PC-3 (cell line): Measurements from ENCODE around the gene PEX19. TPM values are rescaled to one million over a fixed set of nuclear protein-coding genes. Genes with fewer than 3 reads are reported as not detected.

Source experiments
- ATAC-seq: fragments of 200-7000 bp; cut with Tn5 transposase; 2 replicates; pipeline ENCODE4 v1.9.1; 2020; ENCODE audit warnings: mild to moderate bottlenecking, moderate library complexity
- BruUV-seq: library from RNA; stranded (reverse); fragments of 400-500 nt; replicated peaks from 2 replicates; lab custom pipeline; 2021; lab: Mats Ljungman, UMichigan
- CTCF ChIA-PET: fragments of 300-600 bp; sonication (Branson Sonifier 250); formaldehyde crosslinking; loops from one replicate; lab custom pipeline; 2022; ENCODE audit warnings: antibody characterized with exemption; lab: Charles Lee
- POLR2A ChIA-PET: fragments of 300-600 bp; sonication (Branson Sonifier 250); formaldehyde crosslinking; loops from one replicate; lab custom pipeline; 2022; ENCODE audit warnings: antibody characterized with exemption; ENCODE audit not compliant: unreplicated experiment; lab: Charles Lee
- DNase-seq: peaks from one replicate; pipeline ENCODE4 v3.0.0-alpha.2; 2015
- H2AFZ ChIP-seq: fragments of 300-600 bp; sonication (generic); 2 replicates; pipeline ENCODE4 v1.6.0; 2016; ENCODE audit warnings: antibody characterized with exemption, low read length
- H3F3A ChIP-seq: fragments of 300-600 bp; sonication (generic); one replicate; pipeline ENCODE4 v1.6.0; 2017; ENCODE audit warnings: antibody characterized with exemption, low read length, control low read depth, mild to moderate bottlenecking; ENCODE audit not compliant: unreplicated experiment
- H3K27ac ChIP-seq: fragments of 300-600 bp; sonication (generic); 2 replicates; pipeline ENCODE4 v1.5.1; 2016; ENCODE audit warnings: mild to moderate bottlenecking, low read length
- H3K27me3 ChIP-seq: fragments of 300-600 bp; sonication (generic); 2 replicates; pipeline ENCODE4 v1.6.1; 2016; ENCODE audit warnings: low read length, mixed read lengths
- H3K36me3 ChIP-seq: fragments of 300-600 bp; sonication (generic); 2 replicates; pipeline ENCODE4 v1.6.1; 2016; ENCODE audit warnings: low read depth, mixed run types, low read length, mixed read lengths
- H3K4me1 ChIP-seq: fragments of 300-600 bp; sonication (generic); 2 replicates; pipeline ENCODE4 v1.5.1; 2016; ENCODE audit warnings: low read length; ENCODE audit not compliant: insufficient read depth
- H3K4me2 ChIP-seq: fragments of 300-600 bp; sonication (generic); 2 replicates; pipeline ENCODE4 v1.6.0; 2016; ENCODE audit warnings: low read length
- H3K4me3 ChIP-seq: fragments of 300-600 bp; sonication (generic); 2 replicates; pipeline ENCODE4 v1.5.1; 2016; ENCODE audit warnings: mild to moderate bottlenecking, low read length, mixed read lengths
- H3K79me2 ChIP-seq: fragments of 300-600 bp; sonication (generic); 2 replicates; pipeline ENCODE4 v1.6.1; 2017; ENCODE audit warnings: low read length, mixed read lengths
- H3K9ac ChIP-seq: fragments of 300-600 bp; sonication (generic); 2 replicates; pipeline ENCODE4 v1.6.0; 2016; ENCODE audit warnings: mild to moderate bottlenecking, low read length
- H3K9me2 ChIP-seq: fragments of 300-600 bp; sonication (generic); replicated peaks from 2 replicates; pipeline ENCODE4 v1.6.1; 2016; ENCODE audit warnings: mixed run types, low read length, mixed read lengths
- H3K9me3 ChIP-seq: fragments of 300-600 bp; sonication (generic); 2 replicates; pipeline ENCODE4 v1.6.1; 2016; ENCODE audit warnings: low read length, mixed read lengths
- H4K20me1 ChIP-seq: fragments of 300-600 bp; sonication (generic); 2 replicates; pipeline ENCODE4 v1.6.1; 2016; ENCODE audit warnings: low read length, mixed read lengths
- CTCF ChIP-seq: fragments of 300-600 bp; sonication (generic); conservative IDR thresholded peaks from 2 replicates; pipeline ENCODE4 v1.5.1; 2017; ENCODE audit warnings: antibody characterized with exemption, low read depth, mild to moderate bottlenecking, low read length
- EZH2 ChIP-seq: fragments of 300-600 bp; sonication (generic); IDR thresholded peaks from one replicate; pipeline ENCODE4 v1.6.1; 2017; ENCODE audit warnings: antibody characterized with exemption, mild to moderate bottlenecking, low read length; ENCODE audit not compliant: unreplicated experiment
- EZH2phosphoT487 ChIP-seq: fragments of 300-600 bp; sonication (generic); IDR thresholded peaks from 2 replicates; pipeline ENCODE4 v1.6.1; 2018; ENCODE audit warnings: mild to moderate bottlenecking, antibody characterized with exemption, low read length, borderline replicate concordance
- intact Hi-C: fragments of 100-400 bp; cut with micrococcal nuclease; formaldehyde crosslinking; loops from 2 replicates; pipeline ENCODE4 v1.9.0; 2023
- total RNA-seq: library from RNA; depleted of rRNA; stranded (reverse); fragments of >200 nt; gene quantifications from 2 replicates; pipeline ENCODE4 v1.2.3, GENCODE V29; 2014

Gene PEX19
- total RNA-seq, 1 experiment from 2014 or later = 63.2 TPM

GRCh38 chr1:160309185-160309557 is 24.2 kb upstream of the PEX19 start:
- no peak overlapping the region for H3K27ac ChIP-seq
- H3K9me3 ChIP-seq = no peaks in the 10 kb centered on the region
- intact Hi-C loops = no loop called here
- DNase-seq (peak; percentile 43), ATAC-seq (no peak)
- no peaks in the 10 kb centered on the region for H4K20me1 ChIP-seq
- H3K9me2 ChIP-seq = no peaks in the 10 kb centered on the region
- H3K36me3 ChIP-seq = peaks cover 76% of the 10 kb centered on the region
- CTCF ChIA-PET = no interaction called here
- H3K79me2 ChIP-seq = no peaks in the 10 kb centered on the region
- H3F3A ChIP-seq = no peaks in the 10 kb centered on the region
- no peaks in the 10 kb centered on the region for H3K4me1 ChIP-seq
- no peaks in the 10 kb centered on the region for H3K27me3 ChIP-seq
- no peak overlapping the region for H3K4me2 ChIP-seq
- BruUV-seq = no TSS peak
- POLR2A ChIA-PET = no interaction called here
- TF ChIP-seq CTCF = no peak
- no peak for TF ChIP-seq EZH2phosphoT487
- no peak for TF ChIP-seq EZH2
- H3K9ac ChIP-seq = no peak overlapping the region
- H3K4me3 ChIP-seq = no peak overlapping the region
- no peak overlapping the region for H2AFZ ChIP-seq

GRCh38 chr1:160308451-160309184 is 23.7 kb upstream of the PEX19 start:
- H3K36me3 ChIP-seq = peaks cover 73% of the 10 kb centered on the region
- no peak overlapping the region for H3K4me2 ChIP-seq
- CTCF ChIA-PET = no interaction called here

More at GRCh38 chr1:160308451-160309184, 23.7 kb upstream of the PEX19 start:
- Histone ChIP-seq H3F3A (no peaks in the 10 kb centered on the region), H3K9me2 (no peaks in the 10 kb centered on the region), H3K79me2 (no peaks in the 10 kb centered on the region), H3K27me3 (no peaks in the 10 kb centered on the region), H2AFZ (no peak overlapping the region), H3K9ac (no peak overlapping the region), H4K20me1 (no peaks in the 10 kb centered on the region), H3K27ac (no peak overlapping the region), H3K4me1 (no peaks in the 10 kb centered on the region), H3K4me3 (no peak overlapping the region), H3K9me3 (no peaks in the 10 kb centered on the region)
- TF ChIP-seq EZH2 (no peak), CTCF (no peak), EZH2phosphoT487 (no peak)
- intact Hi-C loops = no loop called here
- ATAC-seq (no peak), DNase-seq (no peak)
- no TSS peak for BruUV-seq
- POLR2A ChIA-PET = no interaction called here
